SW 1271 (cell line): ENCODE measurements around the gene P2RX7.
"Not testable (repeated sequence)": the region's sequence is repeated elsewhere in the genome, so short reads cannot be mapped to it uniquely, and the experiment has no call there.

ENCODE experiments used
- DNase-seq, 2 experiments: peaks; one replicate each; lab custom pipeline; 2025; lab: John Stamatoyannopoulos, UW

Gene P2RX7

GRCh38 chr12:121170611-121171260, 38.1 kb downstream of the P2RX7 start:
- DNase-seq = peak in 1 of 2 experiments; percentile 8

- DNase-seq = no peak
These were observed 39.5 kb downstream of the P2RX7 start for GRCh38 chr12:121172145-121172544.

- DNase-seq = no peak
These were observed 42.9 kb downstream of the P2RX7 start for GRCh38 chr12:121175383-121176119.

- no peak for DNase-seq
These were observed 44.3 kb downstream of the P2RX7 start for GRCh38 chr12:121176826-121177529.

GRCh38 chr12:121181181-121181580, 48.5 kb downstream of the P2RX7 start:
- no peak for DNase-seq

GRCh38 chr12:121182222-121182893, 49.7 kb downstream of the P2RX7 start:
- no peak for DNase-seq

- DNase-seq = no peak
These were observed 51.7 kb downstream of the P2RX7 start for GRCh38 chr12:121184425-121184824.

GRCh38 chr12:121184984-121185889, 52.6 kb downstream of the P2RX7 start:
- DNase-seq = no peak

- no peak for DNase-seq
These were observed 54.1 kb downstream of the P2RX7 start for GRCh38 chr12:121186826-121187225.

GRCh38 chr12:121187501-121187900, 54.8 kb downstream of the P2RX7 start:
- no peak for DNase-seq

GRCh38 chr12:121188227-121188626, 55.6 kb downstream of the P2RX7 start:
- DNase-seq = no peak

- DNase-seq = no peak
These were observed 56.5 kb downstream of the P2RX7 start for GRCh38 chr12:121189131-121189530.

GRCh38 chr12:121189619-121190155, 57.0 kb downstream of the P2RX7 start:
- no peak for DNase-seq

- DNase-seq = peak; percentile 55 to 64
These were observed 57.9 kb downstream of the P2RX7 start for GRCh38 chr12:121190523-121191031.

GRCh38 chr12:121191151-121191550, 58.5 kb downstream of the P2RX7 start:
- no peak for DNase-seq

GRCh38 chr12:121196902-121197301, 64.2 kb downstream of the P2RX7 start:
- no peak for DNase-seq

GRCh38 chr12:121198949-121199348, 66.3 kb downstream of the P2RX7 start:
- no peak for DNase-seq

- DNase-seq = not testable (repeated sequence)
These were observed 68.5 kb downstream of the P2RX7 start for GRCh38 chr12:121201140-121201539.

- no peak for DNase-seq
These were observed 70.0 kb downstream of the P2RX7 start for GRCh38 chr12:121202407-121203355.

- DNase-seq = no peak
These were observed 70.8 kb downstream of the P2RX7 start for GRCh38 chr12:121203482-121203881.
